ENCODE measurements around the gene ARRDC5.
"Not testable (repeated sequence)": the region's sequence is repeated elsewhere in the genome, so short reads cannot be mapped to it uniquely, and the experiment has no call there.

DNA sequence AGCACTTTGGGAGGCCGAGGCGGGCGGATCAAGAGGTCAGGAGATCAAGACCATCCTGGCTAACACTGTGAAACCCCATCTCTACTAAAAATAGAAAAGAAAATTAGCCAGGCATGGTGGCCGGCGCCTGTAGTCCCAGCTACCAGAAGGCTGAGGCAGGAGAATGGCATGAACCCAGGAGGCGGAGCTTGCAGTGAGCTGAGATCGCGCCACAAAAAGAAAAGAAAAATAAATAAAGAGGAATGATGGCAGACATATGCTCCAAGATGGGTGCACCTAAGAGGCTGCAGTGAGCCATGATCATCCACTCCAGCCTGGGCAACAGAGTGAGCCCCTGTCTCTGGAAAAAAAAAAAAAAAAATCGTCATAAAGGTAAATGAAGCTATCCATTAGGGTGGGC lies 56.7 kb downstream of the ARRDC5 start:
- TF ChIP-seq, protein P1, sequence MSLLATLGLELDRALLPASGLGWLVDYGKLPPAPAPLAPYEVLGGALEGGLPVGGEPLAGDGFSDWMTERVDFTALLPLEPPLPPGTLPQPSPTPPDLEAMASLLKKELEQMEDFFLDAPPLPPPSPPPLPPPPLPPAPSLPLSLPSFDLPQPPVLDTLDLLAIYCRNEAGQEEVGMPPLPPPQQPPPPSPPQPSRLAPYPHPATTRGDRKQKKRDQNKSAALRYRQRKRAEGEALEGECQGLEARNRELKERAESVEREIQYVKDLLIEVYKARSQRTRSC (CRISPR knock-in tag; IDR thresholded peaks at IDR 0.05; ENCODE audit: low read depth), result not testable (repeated sequence)
- not testable (repeated sequence) for TF ChIP-seq POLR2AphosphoS5 (IDR thresholded peaks at IDR 0.05; ENCODE audit: low read depth, low read length); ZNF138 (CRISPR knock-in tag; IDR thresholded peaks at IDR 0.05; ENCODE audit: low read depth); KAT7 (CRISPR knock-in tag; IDR thresholded peaks at IDR 0.05; ENCODE audit: borderline replicate concordance); CEBPB (IDR thresholded peaks at IDR 0.05; ENCODE audit: borderline replicate concordance, low read depth, low read length); MAZ (IDR thresholded peaks at IDR 0.05; ENCODE audit: borderline replicate concordance, low read depth, low read length); MAZ (CRISPR knock-in tag; IDR thresholded peaks at IDR 0.05; ENCODE audit: low read depth); YY1 (IDR thresholded peaks at IDR 0.05; ENCODE audit: insufficient read depth, insufficient replicate concordance, low read depth, low read length); HNRNPH1 (optimal IDR thresholded peaks at IDR 0.05; ENCODE audit: low read depth, low read length); HOXA7 (CRISPR knock-in tag; IDR thresholded peaks at IDR 0.05); KDM5B (CRISPR knock-in tag; IDR thresholded peaks at IDR 0.05; ENCODE audit: borderline replicate concordance); ISX (CRISPR knock-in tag; conservative IDR thresholded peaks at IDR 0.05); POLR2A (IDR thresholded peaks at IDR 0.05; ENCODE audit: insufficient read depth in 1 of 2, low read depth in 2 of 2, low read length in 2 of 2)
- TF ChIP-seq, protein P2, sequence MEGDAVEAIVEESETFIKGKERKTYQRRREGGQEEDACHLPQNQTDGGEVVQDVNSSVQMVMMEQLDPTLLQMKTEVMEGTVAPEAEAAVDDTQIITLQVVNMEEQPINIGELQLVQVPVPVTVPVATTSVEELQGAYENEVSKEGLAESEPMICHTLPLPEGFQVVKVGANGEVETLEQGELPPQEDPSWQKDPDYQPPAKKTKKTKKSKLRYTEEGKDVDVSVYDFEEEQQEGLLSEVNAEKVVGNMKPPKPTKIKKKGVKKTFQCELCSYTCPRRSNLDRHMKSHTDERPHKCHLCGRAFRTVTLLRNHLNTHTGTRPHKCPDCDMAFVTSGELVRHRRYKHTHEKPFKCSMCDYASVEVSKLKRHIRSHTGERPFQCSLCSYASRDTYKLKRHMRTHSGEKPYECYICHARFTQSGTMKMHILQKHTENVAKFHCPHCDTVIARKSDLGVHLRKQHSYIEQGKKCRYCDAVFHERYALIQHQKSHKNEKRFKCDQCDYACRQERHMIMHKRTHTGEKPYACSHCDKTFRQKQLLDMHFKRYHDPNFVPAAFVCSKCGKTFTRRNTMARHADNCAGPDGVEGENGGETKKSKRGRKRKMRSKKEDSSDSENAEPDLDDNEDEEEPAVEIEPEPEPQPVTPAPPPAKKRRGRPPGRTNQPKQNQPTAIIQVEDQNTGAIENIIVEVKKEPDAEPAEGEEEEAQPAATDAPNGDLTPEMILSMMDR (CRISPR knock-in tag; IDR thresholded peaks at IDR 0.05), result not testable (repeated sequence)
